Smooth muscle cell of the pulmonary artery (primary cell): ENCODE results near the gene DTL. TPM values are rescaled to one million over a fixed set of nuclear protein-coding genes. Genes with fewer than 3 reads are reported as not detected.

ENCODE experiments used
- total RNA-seq: library from RNA; depleted of rRNA; stranded (reverse); fragments of >200 nt; gene quantifications from 2 replicates; pipeline ENCODE4 v1.2.3, GENCODE V29; 2014

DTL gene, protein sequence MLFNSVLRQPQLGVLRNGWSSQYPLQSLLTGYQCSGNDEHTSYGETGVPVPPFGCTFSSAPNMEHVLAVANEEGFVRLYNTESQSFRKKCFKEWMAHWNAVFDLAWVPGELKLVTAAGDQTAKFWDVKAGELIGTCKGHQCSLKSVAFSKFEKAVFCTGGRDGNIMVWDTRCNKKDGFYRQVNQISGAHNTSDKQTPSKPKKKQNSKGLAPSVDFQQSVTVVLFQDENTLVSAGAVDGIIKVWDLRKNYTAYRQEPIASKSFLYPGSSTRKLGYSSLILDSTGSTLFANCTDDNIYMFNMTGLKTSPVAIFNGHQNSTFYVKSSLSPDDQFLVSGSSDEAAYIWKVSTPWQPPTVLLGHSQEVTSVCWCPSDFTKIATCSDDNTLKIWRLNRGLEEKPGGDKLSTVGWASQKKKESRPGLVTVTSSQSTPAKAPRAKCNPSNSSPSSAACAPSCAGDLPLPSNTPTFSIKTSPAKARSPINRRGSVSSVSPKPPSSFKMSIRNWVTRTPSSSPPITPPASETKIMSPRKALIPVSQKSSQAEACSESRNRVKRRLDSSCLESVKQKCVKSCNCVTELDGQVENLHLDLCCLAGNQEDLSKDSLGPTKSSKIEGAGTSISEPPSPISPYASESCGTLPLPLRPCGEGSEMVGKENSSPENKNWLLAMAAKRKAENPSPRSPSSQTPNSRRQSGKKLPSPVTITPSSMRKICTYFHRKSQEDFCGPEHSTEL
- total RNA-seq, result 2.0 and 6.3 TPM in 2 replicates

GRCh38 chr1:212035123-212035834 lies at the start of gene DTL, which contains the start of gene INTS7:
TSS of gene DTL (plus strand) at chr1:212035748. CDS start at chr1:212035891, 143 bp downstream.
TSS of gene INTS7 (minus strand) at chr1:212035557. CDS start at chr1:212035437, 120 bp downstream.

Other genes starting within 250 kb of the DTL start
- 41.5 and 54.0 TPM in 2 replicates for gene LPGAT1, start 205.0 kb upstream of the DTL start, total RNA-seq
- 15.3 and 19.4 TPM in 2 replicates for gene INTS7, start 191 bp upstream of the DTL start, total RNA-seq
- gene PPP2R5A, start 249.7 kb downstream of the DTL start, total RNA-seq, result 17.5 and 26.2 TPM in 2 replicates